CD4-positive, alpha-beta T cell treated with Interleukin-6 at 100 ng/mL for 8 hours (primary cell): ENCODE results near the gene STPG3.

Experiments used
- DNase-seq: peaks from one replicate; pipeline ENCODE4 v3.0.0-alpha.2; 2020; ENCODE audit warnings: mixed read lengths, low spot score

The STPG3 gene

DNA sequence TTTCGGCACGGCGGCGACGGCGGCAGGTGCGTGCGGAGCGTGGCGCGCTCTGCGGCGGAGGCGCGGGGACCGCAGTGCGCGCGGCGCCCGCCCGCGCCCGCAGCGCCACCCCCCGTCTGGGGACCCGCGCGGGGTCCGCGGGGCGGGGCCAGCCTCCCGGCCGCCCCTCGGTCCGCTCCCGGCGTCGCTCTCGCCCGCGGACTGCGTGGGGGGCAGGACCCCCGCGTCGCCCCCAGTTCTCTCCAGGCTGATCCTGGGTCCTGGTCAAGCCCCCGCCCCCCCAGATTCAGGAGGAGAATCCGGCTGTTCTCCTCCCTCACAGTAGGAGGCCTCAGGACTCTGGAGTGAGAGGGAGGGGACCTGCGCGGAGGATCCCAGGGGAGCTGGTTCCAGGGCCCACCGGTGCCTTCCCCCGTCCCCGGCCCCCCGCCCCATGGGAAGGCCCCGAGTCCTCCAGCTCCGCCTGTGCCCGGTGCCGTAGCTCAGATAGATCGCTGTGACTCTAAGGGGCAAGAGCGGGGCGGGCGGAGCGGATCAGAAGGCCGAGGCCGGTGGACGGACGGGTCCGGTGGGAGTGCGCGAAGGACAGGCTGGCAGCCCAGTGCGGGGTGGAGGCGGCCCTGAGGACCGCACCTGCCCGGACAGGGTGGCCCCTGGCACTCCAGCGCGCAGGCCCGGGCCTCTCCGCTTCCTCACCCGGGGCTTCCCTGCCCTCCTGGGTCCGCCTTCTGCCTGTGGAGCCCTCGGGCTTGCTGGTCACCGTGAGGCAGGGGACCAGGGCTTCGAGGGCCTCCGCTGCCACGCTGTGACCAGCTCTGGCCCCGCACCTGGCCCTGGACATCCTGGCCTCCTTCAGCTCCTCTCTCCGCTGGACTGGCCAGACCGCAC is 28.7 kb upstream of the STPG3 start, which contains the start of gene RNF208:
RNF208 (minus strand) TSS at position 51 of the 888 bp plus-strand sequence. CDS start 1,028 bp downstream, outside the sequence.
- no peak for DNase-seq

DNA sequence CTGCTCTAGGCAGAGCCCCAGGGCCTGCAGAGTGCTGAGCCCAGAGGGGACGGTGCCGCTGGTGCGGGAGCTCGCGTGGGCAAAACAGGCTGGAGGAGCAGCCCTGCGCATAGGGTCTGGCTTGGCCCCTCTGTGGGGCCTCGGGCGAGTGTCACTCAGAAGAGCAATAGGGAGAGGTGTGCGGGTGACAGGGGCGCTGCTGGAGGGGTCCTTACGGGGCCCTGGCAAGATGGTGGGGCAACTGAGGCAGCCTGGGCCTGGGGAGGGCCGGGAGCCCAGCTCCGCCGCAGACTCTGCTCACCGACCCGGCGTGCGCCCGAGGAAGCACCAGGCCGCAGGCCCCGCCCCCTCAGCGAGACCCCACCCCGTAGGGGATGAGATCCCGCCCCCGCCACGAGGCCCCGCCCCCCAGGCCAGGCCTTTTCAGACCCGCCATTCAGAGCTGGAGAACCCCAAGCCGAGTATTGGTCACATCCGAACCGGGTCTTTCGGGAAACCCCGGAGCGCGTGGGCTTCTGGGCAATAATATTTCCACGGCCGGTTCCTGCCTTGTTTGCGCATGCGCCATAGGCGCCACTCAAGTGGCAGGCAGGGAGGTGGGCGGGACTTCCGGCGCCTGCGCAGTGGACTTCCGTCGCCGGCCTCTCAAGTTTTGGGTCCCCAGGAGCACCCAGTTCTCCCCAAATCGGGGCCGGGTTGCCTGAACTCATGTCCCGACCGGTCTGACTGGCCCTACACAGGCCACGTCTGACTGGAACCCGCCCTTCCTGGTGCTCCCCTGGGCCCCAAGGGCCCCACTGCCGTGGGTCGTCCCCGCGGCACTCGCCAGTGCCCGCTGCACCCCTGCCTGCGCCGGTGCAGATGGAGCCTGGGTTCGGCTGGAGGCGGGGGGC is 27.8 kb upstream of the STPG3 start:
- DNase-seq, result peak; percentile 99

DNA sequence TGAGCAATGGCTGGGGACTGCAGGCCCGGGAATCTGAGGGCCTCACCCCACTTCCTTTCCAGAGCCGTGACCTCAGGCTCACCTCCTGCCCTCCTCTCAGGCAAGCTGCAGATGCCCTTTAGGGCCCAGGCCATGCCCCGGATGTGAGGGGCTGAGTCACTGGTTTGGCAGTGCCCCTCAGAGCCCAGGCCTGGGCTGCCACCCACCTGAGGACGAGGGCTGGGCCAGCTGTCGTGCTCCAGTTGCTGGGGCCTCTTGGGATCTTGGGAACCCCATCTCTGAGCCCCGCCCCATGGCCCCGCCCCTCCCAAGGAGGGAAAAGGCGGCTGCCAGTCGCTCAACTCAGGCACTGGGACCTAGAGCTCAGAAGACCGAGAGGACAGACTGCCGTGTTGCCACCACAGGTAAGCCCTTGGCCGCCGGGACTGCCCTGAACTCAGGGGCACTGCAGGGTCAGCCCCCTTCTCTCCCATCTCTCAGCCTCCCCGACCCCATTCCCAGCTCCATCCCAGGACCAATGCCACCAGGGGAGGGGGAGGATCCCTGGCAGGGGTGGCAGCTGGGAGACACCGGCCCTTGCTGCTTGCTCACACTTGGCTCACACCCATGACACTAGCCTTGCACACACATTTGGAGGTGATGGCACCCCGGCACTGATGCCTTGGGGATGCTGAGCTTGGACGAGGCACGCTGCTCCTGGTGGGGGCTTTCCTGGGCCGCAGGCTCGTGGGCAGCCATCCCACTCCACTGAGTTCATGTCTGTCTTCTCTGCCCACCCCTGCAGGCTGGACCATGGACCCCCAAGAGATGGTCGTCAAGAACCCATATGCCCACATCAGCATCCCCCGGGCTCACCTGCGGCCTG is 26.0 kb upstream of the STPG3 start, which contains the start of gene CYSRT1:
CYSRT1 (plus strand) TSS at position 345 of the 865 bp plus-strand sequence; CDS start at position 793, 448 bp downstream.
- DNase-seq, result no peak

DNA sequence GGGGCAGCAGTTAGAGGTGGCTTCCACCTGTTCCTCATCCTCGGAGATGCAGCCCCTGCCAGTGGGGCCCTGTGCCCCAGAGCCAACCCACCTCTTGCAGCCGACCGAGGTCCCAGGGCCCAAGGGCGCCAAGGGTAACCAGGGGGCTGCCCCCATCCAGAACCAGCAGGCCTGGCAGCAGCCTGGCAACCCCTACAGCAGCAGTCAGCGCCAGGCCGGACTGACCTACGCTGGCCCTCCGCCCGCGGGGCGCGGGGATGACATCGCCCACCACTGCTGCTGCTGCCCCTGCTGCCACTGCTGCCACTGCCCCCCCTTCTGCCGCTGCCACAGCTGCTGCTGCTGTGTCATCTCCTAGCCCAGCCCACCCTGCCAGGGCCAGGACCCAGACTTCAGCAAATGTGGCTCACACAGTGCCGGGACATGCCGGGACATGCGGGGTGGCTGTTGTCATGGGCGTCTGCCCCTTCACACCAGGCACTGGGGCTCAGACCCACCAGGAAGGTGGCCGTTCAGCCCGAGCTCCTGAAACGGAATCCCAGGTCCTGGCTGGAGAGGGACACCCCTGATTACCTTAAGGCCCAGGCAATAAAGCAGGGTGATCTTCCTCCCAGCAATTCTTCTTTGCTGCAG is 25.3 kb upstream of the STPG3 start:
- no peak for DNase-seq

DNA sequence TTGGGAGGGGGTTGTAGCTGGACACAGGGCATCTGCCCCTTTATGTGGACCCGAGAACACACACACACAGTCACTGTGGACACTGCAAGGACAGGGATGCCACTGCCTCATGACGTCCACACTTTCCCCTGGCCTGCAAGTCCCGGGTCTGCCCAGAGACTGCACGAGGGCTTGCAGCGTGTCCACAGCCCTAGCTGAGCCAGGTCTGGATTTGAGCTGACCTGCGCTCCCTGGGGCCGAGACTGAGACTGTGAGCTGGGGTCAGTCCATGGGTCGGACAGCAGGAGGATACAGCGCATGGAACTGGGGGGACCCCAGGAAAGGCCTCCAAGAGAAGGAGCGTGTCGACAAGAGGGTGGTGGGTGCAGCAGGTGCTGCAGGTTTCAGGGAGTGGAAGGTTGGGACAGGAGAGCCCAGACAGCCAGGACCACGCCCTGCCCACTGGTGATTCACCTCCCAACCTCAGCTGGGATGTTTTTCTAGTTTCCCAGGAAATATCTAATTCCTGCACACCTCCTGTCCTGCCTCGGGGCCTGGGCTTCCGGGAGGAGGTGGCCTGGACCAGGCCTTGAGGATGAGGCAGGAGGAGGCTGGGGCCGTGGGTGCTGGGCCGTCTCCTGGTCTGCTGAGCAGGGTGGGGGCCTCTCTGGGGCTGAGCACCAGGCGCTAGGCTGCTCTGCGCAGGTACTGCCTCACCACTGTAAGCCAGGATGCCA is 24.6 kb upstream of the STPG3 start:
- DNase-seq, result no peak

DNA sequence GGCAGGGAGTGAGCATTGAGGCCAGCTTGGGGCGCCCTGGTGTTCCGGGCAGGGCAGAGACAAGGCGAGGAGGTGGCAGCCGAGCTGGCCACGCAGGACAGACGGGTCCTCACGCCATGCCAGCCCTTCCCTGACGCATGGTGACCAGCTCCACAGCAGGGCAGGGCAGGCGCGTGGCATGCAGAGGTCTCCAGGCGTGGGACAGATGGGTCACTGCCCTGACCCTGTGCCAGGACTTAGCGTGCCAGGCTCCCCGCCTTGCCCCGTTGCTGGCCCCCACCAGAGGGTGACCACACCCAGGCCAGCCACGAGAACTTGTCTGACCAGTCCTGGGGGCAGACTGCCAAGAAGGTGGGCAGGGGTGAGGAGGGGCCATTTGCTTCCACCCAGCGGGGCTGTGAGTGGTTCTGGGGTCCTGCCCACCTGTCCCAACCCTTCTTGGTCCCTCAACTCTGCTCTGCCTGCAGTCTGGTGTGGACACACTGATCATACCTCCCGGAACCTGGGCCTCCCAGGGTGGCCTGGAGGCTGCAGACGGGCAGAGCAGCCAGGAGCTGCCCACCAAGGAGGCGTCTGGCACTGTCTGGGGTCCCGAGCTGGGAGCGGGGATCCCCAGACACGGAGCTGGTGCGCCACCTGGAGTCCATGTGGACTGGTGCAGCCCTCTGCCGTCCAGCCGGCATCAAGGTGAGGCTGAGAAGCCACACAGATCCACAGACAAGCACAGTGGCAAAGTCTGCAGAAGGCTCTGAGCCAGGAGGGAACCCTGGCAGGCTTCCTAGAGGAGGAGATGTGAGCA is 23.8 kb upstream of the STPG3 start, which contains the start of gene RNF224:
RNF224 (plus strand) TSS at position 449 of the 799 bp plus-strand sequence. CDS start 834 bp downstream, outside the sequence.
- DNase-seq, result peak; percentile 78

DNA sequence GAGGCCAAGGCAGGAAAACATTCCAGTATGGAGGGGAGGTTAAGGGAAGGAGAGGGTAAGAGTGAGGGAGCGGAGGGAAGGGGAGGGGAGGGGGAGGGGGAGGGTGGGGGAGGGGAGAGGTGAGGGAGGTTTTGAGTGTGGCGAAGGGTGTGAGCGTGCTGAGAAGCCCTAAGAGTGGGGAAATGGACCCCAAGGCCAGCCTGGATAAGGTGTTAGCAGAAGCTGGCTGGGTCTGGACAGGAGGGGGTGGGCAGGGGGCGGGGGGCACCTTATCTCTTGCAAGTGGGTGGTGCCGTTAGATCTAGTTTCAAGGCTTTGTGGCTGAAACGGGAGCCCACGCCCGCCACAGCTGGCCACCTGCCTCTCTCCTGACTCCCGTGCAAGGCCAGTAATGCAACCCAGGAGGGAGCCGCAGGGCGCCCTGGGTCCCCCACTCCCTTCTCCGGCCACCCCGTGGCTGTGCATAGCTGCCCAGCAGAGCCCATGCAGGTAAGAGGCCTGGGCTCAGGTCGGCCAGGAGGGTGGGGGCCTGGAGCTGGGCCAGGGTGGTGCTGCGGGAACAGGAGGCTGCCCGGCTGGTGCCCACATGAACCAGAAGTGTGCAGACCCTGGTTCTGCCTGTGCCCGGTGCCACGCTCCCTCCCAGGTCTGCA is 23.1 kb upstream of the STPG3 start:
- no peak for DNase-seq

DNA sequence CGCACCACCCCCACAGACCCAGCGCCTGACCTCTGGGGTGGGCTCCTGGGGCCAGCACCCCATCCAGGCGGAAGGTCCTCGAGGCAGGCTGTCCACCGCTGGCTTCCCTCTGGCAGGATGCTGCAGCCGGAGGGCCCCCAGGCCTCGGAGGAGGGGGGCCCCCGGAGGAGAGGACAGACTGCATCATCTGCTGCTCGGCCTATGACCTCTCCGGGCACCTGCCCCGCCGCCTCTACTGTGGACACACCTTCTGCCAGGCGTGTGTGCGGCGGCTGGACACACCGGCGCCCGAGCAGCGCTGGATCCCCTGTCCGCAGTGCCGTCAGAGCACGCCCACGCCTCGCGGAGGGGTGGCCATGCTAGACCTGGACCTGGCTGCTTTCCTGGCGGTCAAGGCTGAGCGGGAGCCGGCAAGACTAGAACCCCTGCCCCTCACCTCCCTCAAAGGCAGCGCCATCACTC is 22.5 kb upstream of the STPG3 start:
- DNase-seq, result no peak

DNA sequence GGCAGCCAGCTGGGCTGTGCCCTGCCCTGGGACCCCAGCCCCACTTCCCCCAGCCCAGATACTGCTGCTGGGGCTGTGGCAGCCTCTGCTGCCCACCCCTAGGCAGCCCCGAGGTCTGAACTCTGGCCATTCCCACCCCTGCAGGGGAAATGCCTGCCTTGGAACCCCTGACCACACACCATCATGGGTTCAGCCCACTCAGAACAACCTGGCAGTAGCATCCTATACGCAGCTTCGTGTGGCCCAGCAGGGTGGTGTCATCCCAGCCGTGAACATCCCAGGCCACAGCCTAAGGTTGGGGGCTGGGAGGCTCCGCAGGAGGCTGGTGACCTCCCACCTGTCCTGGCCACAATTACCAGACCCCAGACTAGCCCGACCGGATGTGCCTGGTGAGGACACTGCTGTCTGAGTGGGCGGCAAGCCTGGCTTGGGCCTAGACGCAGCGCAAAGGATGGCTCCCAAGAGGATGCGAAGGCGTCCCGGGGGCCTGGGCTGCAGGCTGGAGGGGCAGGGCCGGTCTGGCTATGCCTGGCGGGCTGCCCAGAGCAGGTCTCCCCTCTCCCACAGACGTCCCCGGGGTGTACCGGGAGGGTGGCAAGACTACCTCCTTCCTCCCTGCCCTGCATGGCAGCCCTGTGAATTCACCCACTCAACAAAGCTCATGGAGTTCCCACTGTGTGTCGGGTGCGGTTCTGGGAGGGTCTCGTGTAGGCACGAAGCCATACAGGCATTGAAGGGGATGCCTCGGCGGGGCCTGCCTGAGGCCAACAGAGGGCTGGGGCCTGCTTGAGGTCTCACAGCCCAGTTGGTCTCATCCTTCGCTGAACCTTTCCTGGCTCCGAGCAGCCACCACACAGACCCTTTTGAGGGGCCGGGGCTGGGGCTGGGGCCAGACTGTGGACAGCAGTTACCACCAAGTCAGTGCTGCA is 21.9 kb upstream of the STPG3 start:
- DNase-seq, result no peak

DNA sequence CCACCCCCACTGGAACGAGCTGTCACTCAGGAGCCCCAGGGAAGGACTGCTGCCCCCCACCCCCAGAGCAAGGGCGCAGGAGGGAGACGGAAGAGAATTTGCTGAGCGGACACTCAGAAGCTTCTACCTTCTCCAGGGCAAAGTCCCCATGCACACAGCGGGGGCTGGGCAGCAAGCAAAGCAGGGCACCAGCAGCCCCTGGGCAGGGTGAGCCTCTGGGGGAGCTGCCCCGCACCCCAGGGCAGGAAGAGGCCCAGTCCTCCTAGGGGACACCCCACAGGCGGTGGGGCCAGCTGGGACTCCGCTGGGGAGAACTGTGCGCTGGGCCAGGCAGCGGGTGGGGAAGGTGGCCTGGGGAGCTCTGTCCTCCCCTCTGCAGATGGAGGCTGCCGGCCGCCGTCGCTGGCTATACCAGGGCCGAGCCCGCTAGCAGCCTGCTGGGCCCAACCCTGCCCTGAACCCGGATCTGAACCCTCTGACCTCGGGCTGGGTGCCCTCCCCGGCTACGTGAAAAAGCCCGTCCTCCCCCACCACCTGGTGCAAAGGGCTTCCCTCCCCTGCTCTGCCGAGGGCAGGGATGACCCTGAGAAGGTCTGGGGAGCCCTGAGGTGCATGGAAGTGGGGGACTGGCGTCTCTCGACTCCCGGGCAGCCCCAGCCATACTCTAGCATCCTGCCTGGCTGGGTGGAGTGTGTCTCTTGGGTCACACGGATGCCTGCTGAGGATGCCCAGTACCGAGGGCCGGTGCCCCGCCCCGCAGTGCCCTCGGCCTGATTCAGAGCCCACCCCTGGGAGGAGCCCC is 21.0 kb upstream of the STPG3 start:
- DNase-seq, result no peak

DNA sequence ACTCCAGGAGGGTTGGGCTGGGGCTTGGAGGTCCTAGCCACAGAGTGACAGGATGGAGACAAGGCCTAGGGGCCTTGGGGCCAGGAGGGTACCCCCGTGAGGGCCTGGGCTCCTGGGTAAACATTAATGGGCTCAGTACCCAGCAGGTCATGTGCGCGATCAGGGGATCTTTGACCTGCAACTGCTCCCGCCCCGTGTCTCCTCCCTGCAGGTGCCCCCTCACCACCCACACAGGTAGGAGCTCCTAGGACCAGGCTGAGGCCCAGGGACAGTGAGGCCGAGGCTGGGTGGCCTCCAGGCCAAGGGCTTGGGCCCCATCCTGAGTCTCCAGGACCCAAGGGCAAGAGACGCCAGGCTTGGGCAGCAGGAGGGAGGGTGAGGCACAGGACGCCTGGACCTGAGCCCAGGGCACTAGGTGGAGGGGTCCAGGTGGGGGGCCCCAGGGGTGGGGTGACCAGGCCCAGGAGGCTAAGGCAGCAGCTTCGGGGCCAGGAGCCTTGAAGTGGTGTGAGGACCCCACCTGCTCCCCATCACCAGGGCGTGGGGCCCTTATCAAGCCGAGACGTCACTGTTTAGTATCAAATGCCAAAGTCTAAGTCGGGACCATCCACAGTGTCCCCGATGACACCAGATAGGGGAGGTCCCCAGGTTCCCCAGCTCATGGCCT is 20.2 kb upstream of the STPG3 start, which contains the start of gene SLC34A3:
SLC34A3 (plus strand) TSS at position 197 of the 667 bp plus-strand sequence. CDS start 802 bp downstream, outside the sequence.
- no peak for DNase-seq

DNA sequence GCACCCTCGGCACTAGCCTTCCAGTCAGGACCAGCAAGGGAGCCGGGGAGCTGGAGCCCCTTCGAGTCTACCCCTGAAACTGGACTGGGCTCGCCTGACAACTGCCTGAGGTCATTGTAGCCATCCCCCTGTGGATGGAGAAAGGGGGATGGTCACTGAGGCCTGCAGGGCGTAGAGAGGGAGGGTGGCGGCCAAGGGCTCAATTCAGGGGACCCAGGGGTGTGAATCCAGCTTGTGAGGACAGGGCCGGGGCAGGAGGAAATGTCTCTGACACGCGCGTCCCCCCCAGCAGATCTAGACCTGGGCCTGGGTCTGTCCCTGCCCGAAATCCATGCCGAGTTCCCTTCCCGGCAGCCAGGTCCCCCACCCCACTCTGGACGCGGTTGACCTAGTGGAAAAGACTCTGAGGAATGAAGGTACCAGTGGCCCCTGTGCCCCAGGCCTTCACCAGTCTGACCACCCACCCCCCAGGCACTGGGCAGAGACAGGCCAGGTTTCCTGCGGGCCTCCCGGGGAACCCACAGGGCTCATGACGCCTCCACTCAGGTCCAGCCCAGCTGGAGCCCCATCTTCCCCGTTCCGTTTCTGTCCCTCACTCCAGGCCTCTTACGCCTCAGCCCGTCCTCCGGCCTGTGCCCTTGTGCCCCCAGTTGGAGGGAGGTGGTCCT is 19.6 kb upstream of the STPG3 start:
- no peak for DNase-seq

DNA sequence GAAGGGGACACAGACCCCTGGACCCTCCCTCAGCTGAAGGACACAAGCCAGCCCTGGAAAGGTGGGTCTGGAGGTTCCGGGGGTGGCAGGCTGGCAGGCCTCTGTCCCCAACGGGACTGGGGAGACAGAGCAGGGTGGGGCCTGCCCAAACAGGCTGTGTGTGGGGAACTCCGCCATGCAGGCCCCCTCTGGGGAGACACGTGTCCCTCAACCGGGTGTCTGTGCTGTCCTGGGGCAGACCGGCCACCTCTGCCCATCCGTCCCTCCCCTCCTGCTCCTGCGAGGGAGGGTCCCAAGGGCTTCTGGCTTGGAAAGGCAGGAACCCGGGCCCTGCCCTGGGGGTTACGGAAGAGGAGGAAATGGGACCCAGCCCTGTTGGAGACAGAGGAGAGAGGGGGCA is 19.0 kb upstream of the STPG3 start:
- no peak for DNase-seq

DNA sequence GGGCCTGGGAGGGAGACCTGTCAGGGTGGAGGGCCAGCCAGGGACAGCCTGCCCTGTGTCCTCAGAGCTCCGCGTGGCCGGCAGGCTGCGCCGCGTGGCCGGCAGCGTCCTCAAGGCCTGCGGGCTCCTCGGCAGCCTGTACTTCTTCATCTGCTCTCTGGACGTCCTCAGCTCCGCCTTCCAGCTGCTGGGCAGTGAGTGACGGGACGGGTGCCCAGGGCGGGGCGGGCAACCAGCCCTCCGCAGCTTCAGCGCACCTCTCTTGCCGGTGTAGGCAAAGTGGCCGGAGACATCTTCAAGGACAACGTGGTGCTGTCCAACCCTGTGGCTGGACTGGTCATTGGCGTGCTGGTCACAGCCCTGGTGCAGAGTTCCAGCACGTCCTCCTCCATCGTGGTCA is 18.6 kb upstream of the STPG3 start:
- DNase-seq, result no peak

DNA sequence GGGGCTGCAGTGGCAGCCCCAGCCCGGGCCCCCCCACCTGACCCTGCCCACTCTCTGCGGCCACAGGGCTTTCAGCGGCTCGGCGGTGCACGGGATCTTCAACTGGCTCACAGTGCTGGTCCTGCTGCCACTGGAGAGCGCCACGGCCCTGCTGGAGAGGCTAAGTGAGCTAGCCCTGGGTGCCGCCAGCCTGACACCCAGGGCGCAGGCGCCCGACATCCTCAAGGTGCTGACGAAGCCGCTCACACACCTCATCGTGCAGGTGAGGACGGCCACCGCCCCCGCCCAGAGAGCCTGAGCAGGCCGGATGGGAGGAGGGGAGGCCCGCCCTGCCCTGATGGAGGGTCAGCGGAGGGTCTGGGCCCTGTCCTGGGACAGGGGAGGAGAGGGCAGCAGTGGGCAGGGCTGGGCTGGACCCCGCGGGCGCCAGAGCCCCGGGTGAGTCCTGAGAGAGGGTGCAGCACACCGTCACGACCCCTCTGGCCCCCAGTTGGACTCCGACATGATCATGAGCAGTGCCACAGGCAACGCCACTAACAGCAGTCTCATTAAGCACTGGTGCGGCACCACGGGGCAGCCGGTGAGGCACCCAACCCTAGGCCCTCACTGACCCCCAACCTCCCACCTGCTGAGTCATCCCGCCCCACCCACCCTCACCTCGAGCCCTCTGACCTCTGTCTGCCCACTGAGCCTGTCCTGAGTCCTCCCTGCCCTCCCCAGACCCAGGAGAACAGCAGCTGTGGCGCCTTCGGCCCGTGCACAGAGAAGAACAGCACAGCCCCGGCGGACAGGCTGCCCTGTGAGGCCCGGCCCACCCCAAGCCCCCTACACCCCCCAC is 17.7 kb upstream of the STPG3 start:
- DNase-seq, result no peak
